Activated naive CD8-positive, alpha-beta T cell treated with anti-CD3 and anti-CD28 coated beads, Interleukin-2, amount 50 U/mL, for 24 hours (primary cell): Measurements from ENCODE around the gene ATCAY.
"Not testable (repeated sequence)": the region's sequence is repeated elsewhere in the genome, so short reads cannot be mapped to it uniquely, and the experiment has no call there.

Source experiments
- ATAC-seq: fragments of 150-1000 bp; cut with Tn5 transposase; one replicate; pipeline ENCODE4 v1.10.0; 2021
- DNase-seq: peaks from one replicate; pipeline ENCODE4 v3.0.0; 2021
- H3K27ac Mint-ChIP-seq: one replicate; pipeline ENCODE4 v1.8.0; 2021; ENCODE audit warnings: mild to moderate bottlenecking, mixed read lengths
- H3K27me3 Mint-ChIP-seq: one replicate; pipeline ENCODE4 v1.8.0; 2021; ENCODE audit warnings: mixed read lengths
- H3K36me3 Mint-ChIP-seq: one replicate; pipeline ENCODE4 v1.8.0; 2021; ENCODE audit warnings: low read depth, mixed read lengths
- H3K4me1 Mint-ChIP-seq: one replicate; pipeline ENCODE4 v1.8.0; 2021; ENCODE audit warnings: mixed read lengths
- H3K4me3 Mint-ChIP-seq: one replicate; pipeline ENCODE4 v1.8.0; 2021; ENCODE audit warnings: mild to moderate bottlenecking, moderate library complexity, mixed read lengths
- H3K9me3 Mint-ChIP-seq: one replicate; pipeline ENCODE4 v1.8.0; 2021; ENCODE audit warnings: mixed read lengths

Gene ATCAY

DNA sequence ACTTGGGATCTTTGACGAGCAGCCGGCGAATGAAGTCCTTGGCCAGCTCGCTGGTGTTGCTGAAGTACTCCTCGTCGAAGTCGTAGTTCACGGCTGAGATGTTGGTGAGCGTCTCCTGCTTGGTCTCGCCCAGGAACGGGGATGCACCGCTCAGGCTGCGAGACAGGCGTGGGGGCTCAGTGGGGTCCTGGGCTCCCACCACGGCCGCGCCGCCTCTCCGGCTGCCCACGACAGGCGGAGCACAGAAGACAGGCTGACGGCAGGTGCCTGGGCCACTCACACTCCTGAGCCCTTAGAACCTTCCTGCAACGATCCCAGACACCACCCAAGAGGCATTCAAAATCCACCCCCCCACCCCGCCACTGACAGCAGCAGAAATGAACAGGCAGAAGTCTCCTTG is 80.5 kb downstream of the ATCAY start:
- H3K36me3 Mint-ChIP-seq: peaks cover 14% of the 10 kb centered on the region
- H3K9me3 Mint-ChIP-seq: no peaks in the 10 kb centered on the region
- H3K4me3 Mint-ChIP-seq: no peak overlapping the region
- no peak overlapping the region for H3K27ac Mint-ChIP-seq
- H3K4me1 Mint-ChIP-seq: no peaks in the 10 kb centered on the region
- DNase-seq (no peak), ATAC-seq (no peak)
- H3K27me3 Mint-ChIP-seq: no peaks in the 10 kb centered on the region

DNA sequence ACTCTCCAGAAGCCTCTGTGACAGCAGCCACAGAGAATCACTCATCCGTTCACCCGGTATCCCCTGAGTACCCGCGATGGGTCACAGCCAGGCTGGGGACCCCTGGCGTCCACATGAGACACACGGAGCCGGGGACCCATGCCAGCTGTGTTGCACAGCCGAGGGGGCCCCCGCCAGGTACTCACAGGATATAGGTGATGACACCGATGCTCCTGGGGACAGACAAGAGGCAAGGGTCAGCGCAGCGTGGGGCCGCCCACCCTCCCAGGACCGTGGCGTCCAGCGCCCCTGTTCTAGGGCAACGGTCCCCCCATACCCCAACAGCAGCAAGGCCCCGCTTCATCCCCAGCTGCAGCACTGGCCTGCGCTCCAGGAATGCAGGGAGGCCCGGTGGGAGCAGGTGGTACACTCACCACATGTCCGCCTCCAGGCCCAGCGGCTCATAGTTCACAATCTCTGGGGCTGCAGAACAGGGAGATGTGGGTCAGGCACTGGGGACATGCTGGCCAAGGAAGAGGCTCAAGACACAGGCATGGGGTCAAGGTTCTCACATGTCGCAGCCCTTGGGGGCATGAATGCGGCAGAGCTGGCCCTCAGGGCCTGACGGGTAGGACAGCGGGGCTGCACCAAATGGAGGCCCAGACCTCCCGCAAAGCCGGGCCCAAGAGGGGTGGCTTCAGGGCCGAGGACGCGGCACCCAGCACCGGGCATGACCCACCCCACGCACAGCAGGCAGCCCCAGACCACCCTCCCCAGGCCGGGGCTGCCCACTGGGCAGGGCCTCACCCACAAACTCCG is 83.2 kb downstream of the ATCAY start:
- Mint-ChIP-seq H3K27ac (no peak overlapping the region), H3K9me3 (no peaks in the 10 kb centered on the region), H3K4me1 (peaks cover 6% of the 10 kb centered on the region), H3K4me3 (no peak overlapping the region), H3K27me3 (no peaks in the 10 kb centered on the region), H3K36me3 (peaks cover 21% of the 10 kb centered on the region)
- ATAC-seq: no peak
- DNase-seq: no peak

GRCh38 chr19:3964256-3965194 is 84.0 kb downstream of the ATCAY start:
- no peaks in the 10 kb centered on the region for H3K27me3 Mint-ChIP-seq
- H3K4me1 Mint-ChIP-seq: peaks cover 13% of the 10 kb centered on the region
- DNase-seq (no peak), ATAC-seq (no peak)
- peaks cover 23% of the 10 kb centered on the region for H3K36me3 Mint-ChIP-seq
- H3K27ac Mint-ChIP-seq: no peak overlapping the region
- no peak overlapping the region for H3K4me3 Mint-ChIP-seq
- H3K9me3 Mint-ChIP-seq: no peaks in the 10 kb centered on the region

- no peaks in the 10 kb centered on the region for H3K27me3 Mint-ChIP-seq
- H3K27ac Mint-ChIP-seq: no peak overlapping the region
- DNase-seq (no peak), ATAC-seq (no peak)
- peaks cover 28% of the 10 kb centered on the region for H3K36me3 Mint-ChIP-seq
- peaks cover 25% of the 10 kb centered on the region for H3K4me1 Mint-ChIP-seq
- H3K4me3 Mint-ChIP-seq: no peak overlapping the region
- no peaks in the 10 kb centered on the region for H3K9me3 Mint-ChIP-seq
Observed at GRCh38 chr19:3966051-3967017, 85.8 kb downstream of the ATCAY start.

GRCh38 chr19:3967983-3968382 is 87.5 kb downstream of the ATCAY start:
- H3K27me3 Mint-ChIP-seq, H3K27ac Mint-ChIP-seq, H3K4me3 Mint-ChIP-seq, DNase-seq, ATAC-seq, H3K9me3 Mint-ChIP-seq: not testable (repeated sequence)
- H3K4me1 Mint-ChIP-seq: peaks cover 26% of the 10 kb centered on the region
- peaks cover 26% of the 10 kb centered on the region for H3K36me3 Mint-ChIP-seq

DNA sequence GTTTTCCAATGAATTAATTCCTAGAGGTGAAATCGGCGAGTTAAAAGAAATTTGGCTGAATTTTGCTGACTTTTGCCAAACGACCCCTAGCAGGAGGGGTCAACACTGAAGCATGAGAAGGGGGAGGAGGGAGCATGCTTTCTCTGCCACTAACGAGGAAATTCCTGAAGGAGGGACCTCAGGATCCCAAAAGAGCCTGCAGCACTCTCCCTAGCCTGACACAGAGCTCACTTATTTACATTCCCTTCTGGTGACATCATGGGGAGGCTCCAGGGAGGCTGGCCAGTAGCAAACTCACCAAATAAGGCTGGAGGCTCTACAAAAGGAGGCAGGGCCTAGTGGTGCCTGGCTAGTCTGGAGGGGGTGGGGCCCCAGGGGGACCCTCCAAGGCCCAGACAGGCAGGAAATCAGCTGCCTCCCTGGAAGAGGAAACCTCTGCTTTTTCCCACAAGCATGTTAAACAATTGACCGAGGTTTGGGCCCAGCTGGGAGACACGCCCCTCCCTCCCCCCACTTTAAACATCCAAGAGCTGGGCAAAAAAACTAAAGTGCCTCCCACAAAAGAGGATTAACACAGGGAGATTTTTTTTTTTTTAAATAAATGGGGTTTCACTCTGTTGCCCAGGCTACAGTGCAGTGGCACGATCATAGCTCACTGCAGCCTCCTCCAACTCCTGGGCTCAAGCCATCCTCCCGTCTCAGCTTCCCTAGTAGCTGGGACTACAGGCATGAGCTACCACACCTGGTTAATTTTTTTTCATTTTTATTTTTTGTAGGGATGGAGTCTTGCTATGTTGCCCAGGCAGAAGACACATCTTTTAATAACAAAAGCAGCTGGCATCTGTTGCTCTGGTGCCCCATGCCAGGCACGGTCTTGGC is 88.3 kb downstream of the ATCAY start:
- H3K9me3 Mint-ChIP-seq: no peaks in the 10 kb centered on the region
- no peak overlapping the region for H3K4me3 Mint-ChIP-seq
- peaks cover 21% of the 10 kb centered on the region for H3K36me3 Mint-ChIP-seq
- DNase-seq (no peak), ATAC-seq (no peak)
- no peaks in the 10 kb centered on the region for H3K27me3 Mint-ChIP-seq
- no peak overlapping the region for H3K27ac Mint-ChIP-seq
- H3K4me1 Mint-ChIP-seq: peaks cover 26% of the 10 kb centered on the region

DNA sequence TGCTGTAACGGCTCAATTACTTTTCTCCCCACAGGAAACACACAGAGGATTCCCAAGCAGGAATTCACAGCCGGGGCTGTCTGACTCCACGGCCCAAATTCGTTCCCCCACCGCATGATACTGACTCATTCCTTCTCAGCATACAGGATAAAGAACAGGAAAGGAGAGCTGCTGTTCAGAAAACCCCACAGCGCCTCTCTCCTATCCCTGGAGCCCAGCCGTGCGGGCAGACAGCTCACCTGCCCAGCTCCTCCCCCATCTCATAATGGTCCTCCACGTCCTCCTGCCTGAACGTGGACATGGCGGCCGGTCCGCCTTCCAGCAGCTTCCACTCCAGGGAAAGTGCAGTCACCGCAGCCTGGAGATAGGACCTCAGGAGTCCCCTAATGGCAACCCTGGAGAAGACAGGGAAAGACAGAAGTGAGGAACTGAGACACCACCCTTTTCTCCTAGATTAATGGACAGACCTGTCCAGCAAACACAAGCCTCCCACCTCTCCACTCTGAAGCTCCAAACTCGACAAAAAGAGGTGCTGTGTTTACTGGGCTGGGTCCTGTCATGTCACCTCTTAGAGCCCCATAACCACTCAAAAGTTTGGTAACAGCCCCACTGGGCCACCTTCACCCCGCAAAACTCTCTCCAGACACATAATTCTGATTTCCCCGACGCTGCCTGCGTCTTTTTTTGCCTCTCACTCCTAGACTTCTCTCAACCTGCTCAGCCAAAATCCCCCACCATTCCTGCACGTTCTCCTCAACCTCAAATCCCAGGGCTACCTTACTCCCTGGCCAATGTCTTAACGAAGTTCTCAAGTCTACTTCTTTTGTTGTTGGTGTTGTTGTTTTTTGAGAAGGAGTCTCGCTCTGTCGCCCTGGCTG is 89.2 kb downstream of the ATCAY start:
- no peak for ATAC-seq
- H3K4me3 Mint-ChIP-seq: peak overlapping the region; percentile 89
- no peaks in the 10 kb centered on the region for H3K9me3 Mint-ChIP-seq
- H3K36me3 Mint-ChIP-seq: peaks cover 19% of the 10 kb centered on the region
- H3K4me1 Mint-ChIP-seq: peaks cover 26% of the 10 kb centered on the region
- H3K27ac Mint-ChIP-seq: peak overlapping the region; percentile 80
- no peak for DNase-seq
- H3K27me3 Mint-ChIP-seq: no peaks in the 10 kb centered on the region

DNA sequence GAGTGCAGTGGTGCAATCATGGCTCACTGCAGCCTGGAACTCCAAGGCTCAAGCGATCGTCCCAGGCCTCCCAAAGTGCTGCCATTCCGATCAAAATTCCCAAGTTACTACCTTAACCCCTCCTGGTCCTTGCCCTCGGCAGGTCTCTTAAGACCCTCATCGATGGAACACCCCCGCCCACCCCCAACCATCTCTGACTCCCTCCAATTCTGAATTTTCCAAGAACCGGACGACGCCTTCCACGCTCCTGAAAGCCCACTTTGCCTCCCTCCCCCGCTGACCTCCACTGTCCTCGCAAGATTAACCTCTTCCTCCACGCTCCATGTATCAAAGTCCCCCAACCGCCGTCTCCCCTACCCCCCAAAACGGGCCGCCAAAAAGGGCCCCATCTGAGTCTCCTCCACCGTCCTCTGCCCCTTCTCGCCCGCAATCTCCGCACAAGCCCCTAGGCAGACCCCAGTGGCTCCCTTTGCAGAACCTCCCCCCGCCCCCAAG is 89.9 kb downstream of the ATCAY start:
- no peak for DNase-seq
- H3K4me3 Mint-ChIP-seq: peak overlapping the region; percentile 89

DNA sequence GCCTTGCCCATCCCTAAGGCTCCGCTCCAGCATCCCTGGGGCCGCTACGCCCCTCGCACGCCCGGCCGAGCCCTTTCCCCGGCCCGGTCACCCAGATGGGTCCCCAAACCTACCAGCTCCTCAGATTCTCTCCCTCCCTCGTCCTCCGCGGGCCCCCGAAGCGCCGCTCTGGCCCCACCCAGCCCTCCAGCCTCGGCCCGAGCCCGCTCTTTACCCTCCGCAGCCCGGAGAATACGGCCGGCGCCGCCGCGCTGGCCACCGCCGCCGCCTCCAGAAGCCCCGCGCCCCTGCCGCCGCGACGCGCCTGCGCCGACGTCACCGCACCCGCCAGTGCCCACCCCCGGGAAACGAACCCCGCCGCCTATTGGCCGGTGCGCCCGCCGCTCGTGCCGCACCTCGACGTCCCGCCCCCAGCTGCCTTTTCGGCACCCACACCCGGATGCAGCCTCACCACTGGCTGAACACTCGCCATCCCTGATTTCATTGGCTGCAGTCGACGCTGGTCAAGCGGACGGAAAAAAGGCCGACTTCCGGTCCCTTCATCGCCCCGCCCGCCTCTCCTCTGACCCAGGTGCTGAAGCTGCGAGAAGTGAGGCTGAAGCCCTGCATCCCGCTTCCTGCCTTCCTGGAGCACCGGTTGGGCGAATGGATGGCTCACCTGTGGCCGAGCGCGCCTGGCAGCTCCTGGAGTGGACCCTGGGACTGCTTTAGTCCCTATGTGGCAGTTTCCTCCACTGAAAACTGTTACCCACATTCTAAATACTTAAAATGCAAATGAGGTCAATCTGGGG is 90.5 kb downstream of the ATCAY start, which contains the start of gene DAPK3:
TSS of gene DAPK3 (minus strand) at position 292 of the 791 bp plus-strand sequence. CDS start 1,364 bp downstream, outside the sequence.
- H3K36me3 Mint-ChIP-seq: peaks cover 25% of the 10 kb centered on the region
- ATAC-seq: peak; percentile 87
- peak within 1 kb of the TSS; percentile 81 for H3K27ac Mint-ChIP-seq
- H3K9me3 Mint-ChIP-seq: no peaks in the 10 kb centered on the region
- H3K27me3 Mint-ChIP-seq: no peaks in the 10 kb centered on the region
- peaks cover 28% of the 10 kb centered on the region for H3K4me1 Mint-ChIP-seq
- H3K4me3 Mint-ChIP-seq: peak within 1 kb of the TSS; percentile 89
- peak; percentile 97 for DNase-seq

More for the DNA sequence above, 89.9 kb downstream of the ATCAY start:
- Mint-ChIP-seq H3K27me3 (no peaks in the 10 kb centered on the region), H3K27ac (peak overlapping the region; percentile 80), H3K36me3 (peaks cover 21% of the 10 kb centered on the region), H3K4me1 (peaks cover 26% of the 10 kb centered on the region), H3K9me3 (no peaks in the 10 kb centered on the region)
- ATAC-seq: no peak

DNA sequence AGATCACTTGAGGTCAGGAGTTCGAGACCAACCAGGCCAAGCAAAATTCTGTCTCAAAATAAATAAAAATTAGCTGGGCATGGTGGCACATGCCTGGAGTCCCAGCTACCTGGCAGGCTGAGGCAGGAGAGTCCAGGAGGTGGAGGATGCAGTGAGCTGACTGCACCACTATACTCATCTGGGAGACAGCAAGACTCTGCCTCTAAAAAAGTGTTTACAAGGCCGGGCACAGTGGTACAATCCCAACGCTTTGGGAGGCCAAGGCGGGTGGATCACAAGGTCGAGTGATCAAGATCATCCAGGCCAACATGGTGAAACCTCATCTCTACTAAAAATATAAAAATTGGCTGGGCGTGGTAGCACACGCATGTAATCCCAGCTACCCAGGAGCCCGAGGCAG is 94.7 kb downstream of the ATCAY start:
- no peak for DNase-seq
- H3K27ac Mint-ChIP-seq: no peak overlapping the region
- H3K4me3 Mint-ChIP-seq: no peak overlapping the region
- H3K27me3 Mint-ChIP-seq: no peaks in the 10 kb centered on the region
- H3K9me3 Mint-ChIP-seq: no peaks in the 10 kb centered on the region
- peaks cover 28% of the 10 kb centered on the region for H3K4me1 Mint-ChIP-seq
- peaks cover 46% of the 10 kb centered on the region for H3K36me3 Mint-ChIP-seq
- no peak for ATAC-seq

DNA sequence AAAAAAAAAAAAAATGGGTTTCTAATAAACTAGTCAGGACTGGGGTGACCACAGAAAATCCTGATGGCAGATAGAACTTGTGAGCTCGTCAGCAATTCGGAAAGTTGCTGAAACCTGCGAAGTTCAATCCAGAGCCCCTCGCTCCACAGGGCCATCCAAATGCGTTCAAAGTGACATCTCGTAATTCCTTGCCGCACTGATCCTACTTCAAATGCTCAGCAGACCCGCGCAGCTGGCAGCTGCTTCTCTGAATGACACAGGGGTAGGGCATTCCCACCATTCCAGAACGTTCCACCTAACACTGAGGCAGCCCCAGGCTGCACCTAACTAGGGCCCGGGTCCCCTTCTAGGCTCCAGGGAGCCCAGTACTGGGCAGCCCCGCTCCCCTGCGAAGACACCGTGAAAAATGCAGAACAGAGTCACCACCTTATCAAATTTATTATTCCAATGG is 95.2 kb downstream of the ATCAY start:
- DNase-seq (no peak), ATAC-seq (no peak)
- Mint-ChIP-seq H3K4me3 (no peak overlapping the region), H3K27ac (peak overlapping the region; percentile 70), H3K27me3 (no peaks in the 10 kb centered on the region), H3K4me1 (peaks cover 24% of the 10 kb centered on the region), H3K9me3 (no peaks in the 10 kb centered on the region), H3K36me3 (peaks cover 51% of the 10 kb centered on the region)
